ENCODE measurements around the gene CSK. TPM values are rescaled to one million over a fixed set of nuclear protein-coding genes. Genes with fewer than 3 reads are reported as not detected.

The CSK gene
- total and polyA plus RNA-seq, 2 donors = 39.2 to 94.4 TPM

- Histone ChIP-seq H3K27me3 (ENCODE audit: control insufficient read depth in 2 of 2, insufficient read depth in 1 of 2, low read length in 1 of 2) (peaks cover 0 to 3% of the 10 kb centered on the region in 2 donors), H3K27ac (ENCODE audit: low read depth in 1 of 2, low read length in 1 of 2) (no peak overlapping the region), H3K36me3 (ENCODE audit: control insufficient read depth in 2 of 2, insufficient read depth in 2 of 2, low read length in 1 of 2) (no peaks in the 10 kb centered on the region), H3K9me3 (ENCODE audit: control insufficient read depth in 2 of 2, insufficient read depth in 1 of 2, low read length in 1 of 2) (no peaks in the 10 kb centered on the region), H3K4me3 (ENCODE audit: low read length in 2 of 2) (no peak overlapping the region), H3K4me1 (ENCODE audit: control insufficient read depth in 2 of 2, insufficient read depth in 2 of 2, low read length in 2 of 2) (no peaks in the 10 kb centered on the region)
- DNase-seq (ENCODE audit: low read depth in 6 of 9, low spot score in 9 of 9) = no peak
- WGBS = 96% methylated on average over 20 of the region's 20 CpGs
Observed at GRCh38 chr15:74749832-74750231, 32.0 kb upstream of the CSK start.

- peaks cover 0 to 4% of the 10 kb centered on the region in 2 donors for H3K27me3 ChIP-seq (ENCODE audit: control insufficient read depth in 2 of 2, insufficient read depth in 1 of 2, low read length in 1 of 2)
- no peak for DNase-seq (ENCODE audit: low read depth in 6 of 9, low spot score in 9 of 9)
- no peaks in the 10 kb centered on the region for H3K4me1 ChIP-seq (ENCODE audit: control insufficient read depth in 2 of 2, insufficient read depth in 2 of 2, low read length in 2 of 2)
- no peak overlapping the region for H3K27ac ChIP-seq (ENCODE audit: low read depth in 1 of 2, low read length in 1 of 2)
- no peak overlapping the region for H3K4me3 ChIP-seq (ENCODE audit: low read length in 2 of 2)
- no peaks in the 10 kb centered on the region for H3K9me3 ChIP-seq (ENCODE audit: control insufficient read depth in 2 of 2, insufficient read depth in 1 of 2, low read length in 1 of 2)
- H3K36me3 ChIP-seq (ENCODE audit: control insufficient read depth in 2 of 2, insufficient read depth in 2 of 2, low read length in 1 of 2) = no peaks in the 10 kb centered on the region
- WGBS = 64% methylated on average over 2 of the region's 2 CpGs
Observed at GRCh38 chr15:74750751-74751150, 31.1 kb upstream of the CSK start.

GRCh38 chr15:74752011-74752410, 29.9 kb upstream of the CSK start:
- 93% methylated on average over 8 of the region's 8 CpGs for WGBS
- no peak overlapping the region for H3K27ac ChIP-seq (ENCODE audit: low read depth in 1 of 2, low read length in 1 of 2)
- no peak for DNase-seq (ENCODE audit: low read depth in 6 of 9, low spot score in 9 of 9)

GRCh38 chr15:74752531-74752930, 29.3 kb upstream of the CSK start:
- H3K9me3 ChIP-seq (ENCODE audit: control insufficient read depth in 2 of 2, insufficient read depth in 1 of 2, low read length in 1 of 2) = no peaks in the 10 kb centered on the region
- peaks cover 0 to 4% of the 10 kb centered on the region in 2 donors for H3K27me3 ChIP-seq (ENCODE audit: control insufficient read depth in 2 of 2, insufficient read depth in 1 of 2, low read length in 1 of 2)
- no peak overlapping the region for H3K27ac ChIP-seq (ENCODE audit: low read depth in 1 of 2, low read length in 1 of 2)
- 90% methylated on average over 5 of the region's 5 CpGs for WGBS
- DNase-seq (ENCODE audit: low read depth in 6 of 9, low spot score in 9 of 9) = no peak
- H3K4me3 ChIP-seq (ENCODE audit: low read length in 2 of 2) = no peak overlapping the region
- no peaks in the 10 kb centered on the region for H3K36me3 ChIP-seq (ENCODE audit: control insufficient read depth in 2 of 2, insufficient read depth in 2 of 2, low read length in 1 of 2)
- H3K4me1 ChIP-seq (ENCODE audit: control insufficient read depth in 2 of 2, insufficient read depth in 2 of 2, low read length in 2 of 2) = no peaks in the 10 kb centered on the region

More at GRCh38 chr15:74752011-74752410, 29.9 kb upstream of the CSK start:
- no peak overlapping the region for H3K4me3 ChIP-seq (ENCODE audit: low read length in 2 of 2)
- peaks cover 0 to 4% of the 10 kb centered on the region in 2 donors for H3K27me3 ChIP-seq (ENCODE audit: control insufficient read depth in 2 of 2, insufficient read depth in 1 of 2, low read length in 1 of 2)
- no peaks in the 10 kb centered on the region for H3K36me3 ChIP-seq (ENCODE audit: control insufficient read depth in 2 of 2, insufficient read depth in 2 of 2, low read length in 1 of 2)
- no peaks in the 10 kb centered on the region for H3K9me3 ChIP-seq (ENCODE audit: control insufficient read depth in 2 of 2, insufficient read depth in 1 of 2, low read length in 1 of 2)
- H3K4me1 ChIP-seq (ENCODE audit: control insufficient read depth in 2 of 2, insufficient read depth in 2 of 2, low read length in 2 of 2) = no peaks in the 10 kb centered on the region

- H3K9me3 ChIP-seq (ENCODE audit: control insufficient read depth in 2 of 2, insufficient read depth in 1 of 2, low read length in 1 of 2) = no peaks in the 10 kb centered on the region
- H3K27me3 ChIP-seq (ENCODE audit: control insufficient read depth in 2 of 2, insufficient read depth in 1 of 2, low read length in 1 of 2) = peaks cover 0 to 4% of the 10 kb centered on the region in 2 donors
- no peak overlapping the region for H3K27ac ChIP-seq (ENCODE audit: low read depth in 1 of 2, low read length in 1 of 2)
- no peaks in the 10 kb centered on the region for H3K36me3 ChIP-seq (ENCODE audit: control insufficient read depth in 2 of 2, insufficient read depth in 2 of 2, low read length in 1 of 2)
- H3K4me1 ChIP-seq (ENCODE audit: control insufficient read depth in 2 of 2, insufficient read depth in 2 of 2, low read length in 2 of 2) = no peaks in the 10 kb centered on the region
- DNase-seq (ENCODE audit: low read depth in 6 of 9, low spot score in 9 of 9) = no peak
- no peak overlapping the region for H3K4me3 ChIP-seq (ENCODE audit: low read length in 2 of 2)
- WGBS = 92% methylated on average over 20 of the region's 20 CpGs
Observed at GRCh38 chr15:74754593-74755215, 27.2 kb upstream of the CSK start.

- H3K36me3 ChIP-seq (ENCODE audit: control insufficient read depth in 2 of 2, insufficient read depth in 2 of 2, low read length in 1 of 2) = no peaks in the 10 kb centered on the region
- DNase-seq (ENCODE audit: low read depth in 6 of 9, low spot score in 9 of 9) = no peak
- no peak overlapping the region for H3K4me3 ChIP-seq (ENCODE audit: low read length in 2 of 2)
- H3K27ac ChIP-seq (ENCODE audit: low read depth in 1 of 2, low read length in 1 of 2) = no peak overlapping the region
- WGBS = 98% methylated on average over 8 of the region's 8 CpGs
- peaks cover 0 to 4% of the 10 kb centered on the region in 2 donors for H3K27me3 ChIP-seq (ENCODE audit: control insufficient read depth in 2 of 2, insufficient read depth in 1 of 2, low read length in 1 of 2)
- H3K4me1 ChIP-seq (ENCODE audit: control insufficient read depth in 2 of 2, insufficient read depth in 2 of 2, low read length in 2 of 2) = peaks cover 0 to 8% of the 10 kb centered on the region in 2 donors
- H3K9me3 ChIP-seq (ENCODE audit: control insufficient read depth in 2 of 2, insufficient read depth in 1 of 2, low read length in 1 of 2) = no peaks in the 10 kb centered on the region
Observed at GRCh38 chr15:74758736-74759135, 23.1 kb upstream of the CSK start.

- no peaks in the 10 kb centered on the region for H3K36me3 ChIP-seq (ENCODE audit: control insufficient read depth in 2 of 2, insufficient read depth in 2 of 2, low read length in 1 of 2)
- H3K4me1 ChIP-seq (ENCODE audit: control insufficient read depth in 2 of 2, insufficient read depth in 2 of 2, low read length in 2 of 2) = peaks cover 0 to 8% of the 10 kb centered on the region in 2 donors
- no peak for DNase-seq (ENCODE audit: low read depth in 6 of 9, low spot score in 9 of 9)
- H3K27ac ChIP-seq (ENCODE audit: low read depth in 1 of 2, low read length in 1 of 2) = no peak overlapping the region
- H3K27me3 ChIP-seq (ENCODE audit: control insufficient read depth in 2 of 2, insufficient read depth in 1 of 2, low read length in 1 of 2) = peaks cover 0 to 3% of the 10 kb centered on the region in 2 donors
- H3K9me3 ChIP-seq (ENCODE audit: control insufficient read depth in 2 of 2, insufficient read depth in 1 of 2, low read length in 1 of 2) = no peaks in the 10 kb centered on the region
- 44% methylated on average over 6 of the region's 6 CpGs for WGBS
- H3K4me3 ChIP-seq (ENCODE audit: low read length in 2 of 2) = no peak overlapping the region
Observed at GRCh38 chr15:74762791-74763150, 19.1 kb upstream of the CSK start.

- Histone ChIP-seq H3K27ac (ENCODE audit: low read depth in 1 of 2, low read length in 1 of 2) (no peak overlapping the region), H3K36me3 (ENCODE audit: control insufficient read depth in 2 of 2, insufficient read depth in 2 of 2, low read length in 1 of 2) (no peaks in the 10 kb centered on the region), H3K9me3 (ENCODE audit: control insufficient read depth in 2 of 2, insufficient read depth in 1 of 2, low read length in 1 of 2) (no peaks in the 10 kb centered on the region), H3K4me3 (ENCODE audit: low read length in 2 of 2) (no peak overlapping the region), H3K4me1 (ENCODE audit: control insufficient read depth in 2 of 2, insufficient read depth in 2 of 2, low read length in 2 of 2) (peaks cover 0 to 8% of the 10 kb centered on the region in 2 donors), H3K27me3 (ENCODE audit: control insufficient read depth in 2 of 2, insufficient read depth in 1 of 2, low read length in 1 of 2) (peaks cover 0 to 3% of the 10 kb centered on the region in 2 donors)
- no peak for DNase-seq (ENCODE audit: low read depth in 6 of 9, low spot score in 9 of 9)
- 94% methylated on average over 15 of the region's 15 CpGs for WGBS
Observed at GRCh38 chr15:74763416-74763815, 18.5 kb upstream of the CSK start.

- peaks cover 0 to 22% of the 10 kb centered on the region in 2 donors for H3K4me1 ChIP-seq (ENCODE audit: control insufficient read depth in 2 of 2, insufficient read depth in 2 of 2, low read length in 2 of 2)
- WGBS = 95% methylated on average over 14 of the region's 14 CpGs
- H3K27me3 ChIP-seq (ENCODE audit: control insufficient read depth in 2 of 2, insufficient read depth in 1 of 2, low read length in 1 of 2) = peaks cover 0 to 3% of the 10 kb centered on the region in 2 donors
- H3K9me3 ChIP-seq (ENCODE audit: control insufficient read depth in 2 of 2, insufficient read depth in 1 of 2, low read length in 1 of 2) = no peaks in the 10 kb centered on the region
- H3K27ac ChIP-seq (ENCODE audit: low read depth in 1 of 2, low read length in 1 of 2) = no peak overlapping the region
- H3K36me3 ChIP-seq (ENCODE audit: control insufficient read depth in 2 of 2, insufficient read depth in 2 of 2, low read length in 1 of 2) = no peaks in the 10 kb centered on the region
- H3K4me3 ChIP-seq (ENCODE audit: low read length in 2 of 2) = no peak overlapping the region
- no peak for DNase-seq (ENCODE audit: low read depth in 6 of 9, low spot score in 9 of 9)
Observed at GRCh38 chr15:74767167-74768098, 14.4 kb upstream of the CSK start.

Measured in thymus (tissue), 11 donors.